ENCODE measurements around the gene ODAD2. TPM values are rescaled to one million over a fixed set of nuclear protein-coding genes. Genes with fewer than 3 reads are reported as not detected.

ODAD2 gene
- total RNA-seq, 2 experiments from 2014 or later = not detected

DNA sequence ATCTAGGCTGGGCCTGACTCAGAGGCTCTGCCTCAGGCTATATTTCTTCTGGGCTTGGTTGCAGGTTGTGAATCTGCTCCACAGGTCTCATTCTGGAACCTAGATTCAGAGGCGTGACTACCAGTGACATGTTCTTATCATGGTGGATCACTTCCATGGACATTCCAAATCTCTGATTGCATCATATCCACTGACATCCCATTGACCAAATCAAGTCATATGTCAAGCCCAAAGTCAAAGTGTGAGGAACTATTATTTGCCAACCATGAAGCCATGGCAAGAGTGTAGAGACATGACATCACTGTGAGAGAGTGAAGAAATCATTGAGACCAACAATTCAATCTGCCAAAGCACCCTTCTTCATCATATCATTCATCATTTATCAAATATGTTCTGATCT, 11.9 kb upstream of the ODAD2 start:
- peaks cover 0 to 6% of the 10 kb centered on the region in 2 experiments for H3K27me3 ChIP-seq (ENCODE audit: control insufficient read depth in 1 of 2, insufficient read depth in 2 of 2, low read length in 2 of 2)
- no peaks in the 10 kb centered on the region for H3K36me3 ChIP-seq (ENCODE audit: insufficient read depth, low read length)
- intact Hi-C loops (cut with DNase I, micrococcal nuclease) = no loop called here
- no peaks in the 10 kb centered on the region for H3K4me1 Mint-ChIP-seq (ENCODE audit: low read depth)
- H3K27me3 Mint-ChIP-seq = peaks cover 30% of the 10 kb centered on the region
- DNase-seq = no peak
- ATAC-seq (ENCODE audit: poor library complexity) = no peak
- POLR2A ChIA-PET = no interaction called here
- no peaks in the 10 kb centered on the region for H3K9me3 ChIP-seq (ENCODE audit: control insufficient read depth in 1 of 2, insufficient read depth in 1 of 2, low read length in 2 of 2)
- no peak overlapping the region for H3K4me3 ChIP-seq (ENCODE audit: low read length)
- no peaks in the 10 kb centered on the region for H3K36me3 Mint-ChIP-seq (ENCODE audit: low read depth)
- H3K27ac ChIP-seq (ENCODE audit: low read depth in 1 of 2, low read length in 2 of 2) = no peak overlapping the region
- H3K4me3 Mint-ChIP-seq = no peak overlapping the region
- H3K4me1 ChIP-seq (ENCODE audit: insufficient read depth, low read length) = no peaks in the 10 kb centered on the region
- CTCF ChIA-PET = no interaction called here
- no peak overlapping the region for H3K27ac Mint-ChIP-seq
- no peaks in the 10 kb centered on the region for H3K9me3 Mint-ChIP-seq
- TF ChIP-seq, protein P1, sequence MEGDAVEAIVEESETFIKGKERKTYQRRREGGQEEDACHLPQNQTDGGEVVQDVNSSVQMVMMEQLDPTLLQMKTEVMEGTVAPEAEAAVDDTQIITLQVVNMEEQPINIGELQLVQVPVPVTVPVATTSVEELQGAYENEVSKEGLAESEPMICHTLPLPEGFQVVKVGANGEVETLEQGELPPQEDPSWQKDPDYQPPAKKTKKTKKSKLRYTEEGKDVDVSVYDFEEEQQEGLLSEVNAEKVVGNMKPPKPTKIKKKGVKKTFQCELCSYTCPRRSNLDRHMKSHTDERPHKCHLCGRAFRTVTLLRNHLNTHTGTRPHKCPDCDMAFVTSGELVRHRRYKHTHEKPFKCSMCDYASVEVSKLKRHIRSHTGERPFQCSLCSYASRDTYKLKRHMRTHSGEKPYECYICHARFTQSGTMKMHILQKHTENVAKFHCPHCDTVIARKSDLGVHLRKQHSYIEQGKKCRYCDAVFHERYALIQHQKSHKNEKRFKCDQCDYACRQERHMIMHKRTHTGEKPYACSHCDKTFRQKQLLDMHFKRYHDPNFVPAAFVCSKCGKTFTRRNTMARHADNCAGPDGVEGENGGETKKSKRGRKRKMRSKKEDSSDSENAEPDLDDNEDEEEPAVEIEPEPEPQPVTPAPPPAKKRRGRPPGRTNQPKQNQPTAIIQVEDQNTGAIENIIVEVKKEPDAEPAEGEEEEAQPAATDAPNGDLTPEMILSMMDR (IDR thresholded peaks at IDR 0.05) = no peak

DNA sequence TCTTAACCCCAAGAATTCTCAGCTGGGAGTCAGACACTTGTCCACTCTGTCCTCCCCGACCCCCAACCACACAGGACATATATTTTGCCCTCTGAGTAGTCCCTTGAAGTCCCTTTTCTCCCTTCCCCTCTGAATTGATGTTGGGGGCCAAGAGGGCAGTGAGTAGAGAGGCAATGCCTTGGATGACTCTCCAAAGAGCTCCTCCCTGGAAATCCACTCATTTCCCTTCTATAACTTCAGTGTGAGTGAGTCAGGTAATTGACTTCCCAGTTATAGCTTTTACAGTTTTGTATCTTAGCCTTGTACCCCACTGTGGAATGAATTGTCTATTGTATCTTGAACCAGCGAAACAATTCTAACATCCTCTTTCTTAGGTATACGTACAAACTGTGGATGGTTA, 9.2 kb upstream of the ODAD2 start:
- no peak overlapping the region for H3K4me3 ChIP-seq (ENCODE audit: low read length)
- no peaks in the 10 kb centered on the region for H3K4me1 ChIP-seq (ENCODE audit: insufficient read depth, low read length)
- Mint-ChIP-seq H3K4me1 (ENCODE audit: low read depth) (no peaks in the 10 kb centered on the region), H3K27me3 (peaks cover 49% of the 10 kb centered on the region), H3K9me3 (no peaks in the 10 kb centered on the region), H3K36me3 (ENCODE audit: low read depth) (no peaks in the 10 kb centered on the region), H3K4me3 (no peak overlapping the region), H3K27ac (no peak overlapping the region)
- H3K27ac ChIP-seq (ENCODE audit: low read depth in 1 of 2, low read length in 2 of 2) = no peak overlapping the region
- TF ChIP-seq, protein P1 (IDR thresholded peaks at IDR 0.05) = no peak
- DNase-seq = no peak
- no peak for ATAC-seq (ENCODE audit: poor library complexity)
- H3K9me3 ChIP-seq (ENCODE audit: control insufficient read depth in 1 of 2, insufficient read depth in 1 of 2, low read length in 2 of 2) = no peaks in the 10 kb centered on the region
- intact Hi-C loops (cut with DNase I, micrococcal nuclease) = no loop called here
- H3K27me3 ChIP-seq (ENCODE audit: control insufficient read depth in 1 of 2, insufficient read depth in 2 of 2, low read length in 2 of 2) = peaks cover 10 to 15% of the 10 kb centered on the region in 2 experiments
- ChIA-PET POLR2A (no interaction called here), CTCF (no interaction called here)
- no peaks in the 10 kb centered on the region for H3K36me3 ChIP-seq (ENCODE audit: insufficient read depth, low read length)

DNA sequence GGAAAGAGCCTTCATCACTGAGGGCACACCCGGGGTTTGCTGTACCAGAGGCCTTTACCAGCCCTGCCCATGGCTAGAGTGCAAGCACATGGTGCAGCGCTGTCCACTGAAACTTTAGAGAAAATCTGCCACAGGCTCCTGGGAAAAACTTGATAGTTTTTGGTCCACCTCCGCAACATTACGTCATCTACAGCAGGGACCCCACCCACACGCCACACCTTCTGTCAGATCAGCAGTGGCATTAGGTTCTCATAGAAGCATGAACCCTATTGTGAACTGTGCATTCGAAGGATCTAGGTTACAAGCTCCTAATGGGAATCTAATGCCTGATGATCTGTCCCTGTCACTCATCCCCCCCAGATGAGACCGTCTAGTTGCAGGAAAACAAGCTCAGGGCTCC, 2.5 kb upstream of the ODAD2 start:
- no peaks in the 10 kb centered on the region for H3K9me3 ChIP-seq (ENCODE audit: control insufficient read depth in 1 of 2, insufficient read depth in 1 of 2, low read length in 2 of 2)
- CTCF ChIA-PET = no interaction called here
- Mint-ChIP-seq H3K36me3 (ENCODE audit: low read depth) (no peaks in the 10 kb centered on the region), H3K4me1 (ENCODE audit: low read depth) (peaks cover 16% of the 10 kb centered on the region), H3K9me3 (no peaks in the 10 kb centered on the region), H3K27ac (no peak overlapping the region), H3K4me3 (no peak overlapping the region), H3K27me3 (peaks cover 77% of the 10 kb centered on the region)
- H3K4me3 ChIP-seq (ENCODE audit: low read length) = no peak overlapping the region
- no peak overlapping the region for H3K27ac ChIP-seq (ENCODE audit: low read depth in 1 of 2, low read length in 2 of 2)
- DNase-seq (no peak), ATAC-seq (ENCODE audit: poor library complexity) (no peak)
- peaks cover 32 to 35% of the 10 kb centered on the region in 2 experiments for H3K27me3 ChIP-seq (ENCODE audit: control insufficient read depth in 1 of 2, insufficient read depth in 2 of 2, low read length in 2 of 2)
- TF ChIP-seq, protein P1 (IDR thresholded peaks at IDR 0.05) = no peak
- POLR2A ChIA-PET = no interaction called here
- intact Hi-C loops (cut with DNase I, micrococcal nuclease) = no loop called here
- peaks cover 11% of the 10 kb centered on the region for H3K4me1 ChIP-seq (ENCODE audit: insufficient read depth, low read length)
- H3K36me3 ChIP-seq (ENCODE audit: insufficient read depth, low read length) = no peaks in the 10 kb centered on the region

Data from CD4-positive, alpha-beta T cell (primary cell).